ENCODE measurements around the gene SPC25.

- TF ChIP-seq CTCF (conservative IDR thresholded peaks at IDR 0.05) (no peak), EZH2 (IDR thresholded peaks at IDR 0.05; ENCODE audit: low read depth) (no peak)
Observed at GRCh38 chr2:168858146-168858545, 32.1 kb downstream of the SPC25 start.

Data from PC-9 (cell line).